Vagina (tissue), 2 donors: ENCODE measurements around the gene FAH. TPM values are rescaled to one million over a fixed set of nuclear protein-coding genes. Genes with fewer than 3 reads are reported as not detected.

Source experiments
- DNase-seq, 2 donors: peaks; one replicate each; pipeline ENCODE4 v3.0.0-alpha.2; 2017; ENCODE audit errors: extremely low spot score in 2 of 2
- H3K27ac ChIP-seq: fragments of 200-600 bp; sonication (generic); one replicate; pipeline ENCODE4 v1.5.1; 2019
- H3K27me3 ChIP-seq: fragments of 200-600 bp; sonication (generic); one replicate; pipeline ENCODE4 v1.5.1; 2019
- H3K36me3 ChIP-seq, 2 donors: fragments of 200-600 bp; sonication (generic); one replicate each; pipeline ENCODE4 v1.5.1; 2017 to 2019
- H3K4me1 ChIP-seq: fragments of 200-600 bp; sonication (generic); one replicate; pipeline ENCODE4 v1.5.1; 2019
- H3K4me3 ChIP-seq, 2 donors: fragments of 200-600 bp; sonication (generic); 1 replicate in 1 of 2; 2 replicates in 1 of 2; pipeline ENCODE4 v1.5.1; 2016 to 2019
- H3K9me3 ChIP-seq: fragments of 200-600 bp; sonication (generic); one replicate; pipeline ENCODE4 v1.5.1; 2019
- POLR2A ChIP-seq, 2 donors: fragments of 450-650 bp; IDR thresholded peaks; one replicate each; pipeline ENCODE4 v1.6.1; 2017; ENCODE audit warnings: antibody characterized with exemption in 2 of 2, mild to moderate bottlenecking in 2 of 2, moderate library complexity in 2 of 2
- POLR2AphosphoS5 ChIP-seq, 2 donors: sonication (generic); formaldehyde crosslinking; IDR thresholded peaks; one replicate each; pipeline ENCODE4 v1.9.0; 2017; ENCODE audit warnings: antibody characterized with exemption in 2 of 2, mild to moderate bottlenecking in 2 of 2, low read depth in 1 of 2; ENCODE audit not compliant: insufficient read depth in 1 of 2
- intact Hi-C: fragments of 100-400 bp; cut with DNase I; formaldehyde crosslinking; loops from one replicate; pipeline ENCODE4 v1.15.1; 2023
- total RNA-seq: library from RNA; depleted of rRNA; stranded (reverse); fragments of >200 nt; gene quantifications from one replicate; pipeline ENCODE4 v1.2.3, GENCODE V29; 2016
- TF ChIP-seq, protein P1 (sequence below), 3 experiments: fragments of 450-650 bp in 2 of 3; fragments of 200-600 bp in 1 of 3; sonication (generic) in 1 of 3; IDR thresholded peaks; one replicate each; pipeline ENCODE4 v1.5.1; 2017 to 2019; ENCODE audit warnings: antibody characterized with exemption in 3 of 3, mild to moderate bottlenecking in 2 of 3, moderate library complexity in 2 of 3

The FAH gene
- total RNA-seq, 1 donor from 2014 or later = 27.3 TPM

DNA sequence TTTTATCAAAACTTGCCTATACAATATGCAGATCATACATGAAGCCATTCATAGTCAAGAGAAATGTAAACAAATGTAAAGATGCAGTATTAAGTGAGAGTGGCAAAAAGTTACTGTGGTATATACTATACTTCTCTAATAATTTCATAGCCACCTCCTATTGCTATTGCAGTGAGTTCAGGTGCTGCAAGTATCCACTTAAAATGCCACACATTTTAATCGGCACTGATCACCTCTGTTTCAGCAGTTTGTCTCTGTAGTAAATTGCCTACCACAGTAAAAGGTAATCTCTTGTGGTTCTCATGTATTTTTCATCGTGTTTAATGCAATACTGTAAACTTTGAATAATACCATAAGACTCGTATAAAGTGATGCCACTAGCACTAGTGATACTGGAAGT is 20.4 kb upstream of the FAH start:
- Histone ChIP-seq H3K4me3 (no peak overlapping the region), H3K36me3 (peaks cover 0 to 34% of the 10 kb centered on the region in 2 donors), H3K27me3 (no peaks in the 10 kb centered on the region), H3K9me3 (no peaks in the 10 kb centered on the region), H3K27ac (no peak overlapping the region), H3K4me1 (no peaks in the 10 kb centered on the region)
- intact Hi-C loops = no loop called here
- no peak for DNase-seq
- TF ChIP-seq POLR2A (IDR thresholded peaks at IDR 0.05) (no peak), POLR2AphosphoS5 (IDR thresholded peaks at IDR 0.05; ENCODE audit: insufficient read depth in 1 of 2, low read depth in 1 of 2) (no peak)
- TF ChIP-seq, protein P1, sequence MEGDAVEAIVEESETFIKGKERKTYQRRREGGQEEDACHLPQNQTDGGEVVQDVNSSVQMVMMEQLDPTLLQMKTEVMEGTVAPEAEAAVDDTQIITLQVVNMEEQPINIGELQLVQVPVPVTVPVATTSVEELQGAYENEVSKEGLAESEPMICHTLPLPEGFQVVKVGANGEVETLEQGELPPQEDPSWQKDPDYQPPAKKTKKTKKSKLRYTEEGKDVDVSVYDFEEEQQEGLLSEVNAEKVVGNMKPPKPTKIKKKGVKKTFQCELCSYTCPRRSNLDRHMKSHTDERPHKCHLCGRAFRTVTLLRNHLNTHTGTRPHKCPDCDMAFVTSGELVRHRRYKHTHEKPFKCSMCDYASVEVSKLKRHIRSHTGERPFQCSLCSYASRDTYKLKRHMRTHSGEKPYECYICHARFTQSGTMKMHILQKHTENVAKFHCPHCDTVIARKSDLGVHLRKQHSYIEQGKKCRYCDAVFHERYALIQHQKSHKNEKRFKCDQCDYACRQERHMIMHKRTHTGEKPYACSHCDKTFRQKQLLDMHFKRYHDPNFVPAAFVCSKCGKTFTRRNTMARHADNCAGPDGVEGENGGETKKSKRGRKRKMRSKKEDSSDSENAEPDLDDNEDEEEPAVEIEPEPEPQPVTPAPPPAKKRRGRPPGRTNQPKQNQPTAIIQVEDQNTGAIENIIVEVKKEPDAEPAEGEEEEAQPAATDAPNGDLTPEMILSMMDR (IDR thresholded peaks at IDR 0.05) = no peak

DNA sequence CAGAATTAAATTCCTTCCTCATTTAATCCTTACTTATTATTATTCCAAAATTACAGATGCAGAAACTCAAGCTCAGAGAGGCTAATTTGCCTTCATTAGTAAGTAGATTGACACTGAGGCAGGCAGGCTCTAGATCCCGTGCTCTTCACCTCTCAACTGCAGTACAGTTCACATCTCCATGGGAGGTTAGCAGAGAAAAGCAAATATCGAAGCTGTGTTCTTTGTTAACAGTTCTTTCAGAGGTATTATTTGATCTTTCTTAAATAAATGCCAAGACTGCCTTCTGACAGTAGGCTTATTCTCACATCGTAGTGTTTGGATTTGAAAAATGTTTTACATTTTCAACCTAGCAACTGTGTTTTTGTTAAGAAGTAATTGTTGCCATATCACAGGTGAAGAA is 15.9 kb upstream of the FAH start:
- TF ChIP-seq, protein P1 (IDR thresholded peaks at IDR 0.05) = no peak
- TF ChIP-seq POLR2A (IDR thresholded peaks at IDR 0.05) (no peak), POLR2AphosphoS5 (IDR thresholded peaks at IDR 0.05; ENCODE audit: insufficient read depth in 1 of 2, low read depth in 1 of 2) (no peak)
- Histone ChIP-seq H3K4me1 (no peaks in the 10 kb centered on the region), H3K36me3 (peaks cover 0 to 27% of the 10 kb centered on the region in 2 donors), H3K4me3 (no peak overlapping the region), H3K27me3 (no peaks in the 10 kb centered on the region), H3K9me3 (no peaks in the 10 kb centered on the region), H3K27ac (no peak overlapping the region)
- no peak for DNase-seq
- intact Hi-C loops = no loop called here

DNA sequence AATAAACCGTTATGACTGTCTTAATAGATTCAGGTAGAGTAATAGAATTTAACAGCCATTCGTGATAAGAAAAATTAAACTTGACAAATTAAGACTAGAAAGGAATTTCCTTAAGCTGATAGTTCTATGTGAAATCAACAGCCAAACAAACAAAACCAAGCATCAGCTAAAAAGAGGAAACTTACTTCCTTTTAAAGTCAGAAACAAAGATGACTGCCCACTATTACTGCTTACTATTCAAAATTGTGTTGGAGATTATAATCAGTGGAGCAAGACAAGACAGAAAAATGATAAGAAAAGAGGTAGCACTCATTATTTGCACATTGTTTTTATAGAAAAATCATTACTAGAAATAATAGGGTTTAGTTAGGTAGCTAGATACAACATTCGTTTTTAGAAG is 13.8 kb upstream of the FAH start:
- peaks cover 0 to 19% of the 10 kb centered on the region in 2 donors for H3K36me3 ChIP-seq
- H3K4me1 ChIP-seq = no peaks in the 10 kb centered on the region
- H3K9me3 ChIP-seq = no peaks in the 10 kb centered on the region
- intact Hi-C loops = no loop called here
- DNase-seq = no peak
- no peak overlapping the region for H3K27ac ChIP-seq
- no peaks in the 10 kb centered on the region for H3K27me3 ChIP-seq
- no peak for TF ChIP-seq POLR2A (IDR thresholded peaks at IDR 0.05)
- TF ChIP-seq, protein P1 (IDR thresholded peaks at IDR 0.05) = no peak
- no peak for TF ChIP-seq POLR2AphosphoS5 (IDR thresholded peaks at IDR 0.05; ENCODE audit: insufficient read depth in 1 of 2, low read depth in 1 of 2)
- no peak overlapping the region for H3K4me3 ChIP-seq

DNA sequence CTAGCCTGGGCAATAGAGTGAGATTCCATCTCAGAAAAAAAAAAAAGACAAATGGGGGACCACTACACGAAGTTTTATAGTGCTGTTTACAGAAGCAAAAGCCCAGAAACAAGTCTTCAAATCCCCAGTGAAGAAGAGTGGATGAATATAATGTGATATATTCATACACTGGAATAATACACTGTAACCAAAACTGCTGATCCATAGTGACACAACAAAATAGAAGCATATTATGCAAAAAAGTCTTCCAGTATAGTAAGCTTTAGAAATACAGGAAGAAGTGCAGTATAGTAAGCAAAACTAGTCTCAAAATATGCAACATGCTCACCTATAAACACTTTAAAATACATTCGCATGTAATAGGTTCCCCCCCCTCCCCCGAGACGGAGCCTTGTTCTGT is 11.9 kb upstream of the FAH start:
- H3K36me3 ChIP-seq = peaks cover 0 to 8% of the 10 kb centered on the region in 2 donors
- TF ChIP-seq POLR2A (IDR thresholded peaks at IDR 0.05) = no peak
- TF ChIP-seq, protein P1 (IDR thresholded peaks at IDR 0.05) = no peak
- TF ChIP-seq POLR2AphosphoS5 (IDR thresholded peaks at IDR 0.05; ENCODE audit: insufficient read depth in 1 of 2, low read depth in 1 of 2) = no peak
- intact Hi-C loops = no loop called here
- DNase-seq = no peak
- no peak overlapping the region for H3K4me3 ChIP-seq
- no peak overlapping the region for H3K27ac ChIP-seq
- H3K4me1 ChIP-seq = no peaks in the 10 kb centered on the region
- H3K27me3 ChIP-seq = no peaks in the 10 kb centered on the region
- H3K9me3 ChIP-seq = no peaks in the 10 kb centered on the region

DNA sequence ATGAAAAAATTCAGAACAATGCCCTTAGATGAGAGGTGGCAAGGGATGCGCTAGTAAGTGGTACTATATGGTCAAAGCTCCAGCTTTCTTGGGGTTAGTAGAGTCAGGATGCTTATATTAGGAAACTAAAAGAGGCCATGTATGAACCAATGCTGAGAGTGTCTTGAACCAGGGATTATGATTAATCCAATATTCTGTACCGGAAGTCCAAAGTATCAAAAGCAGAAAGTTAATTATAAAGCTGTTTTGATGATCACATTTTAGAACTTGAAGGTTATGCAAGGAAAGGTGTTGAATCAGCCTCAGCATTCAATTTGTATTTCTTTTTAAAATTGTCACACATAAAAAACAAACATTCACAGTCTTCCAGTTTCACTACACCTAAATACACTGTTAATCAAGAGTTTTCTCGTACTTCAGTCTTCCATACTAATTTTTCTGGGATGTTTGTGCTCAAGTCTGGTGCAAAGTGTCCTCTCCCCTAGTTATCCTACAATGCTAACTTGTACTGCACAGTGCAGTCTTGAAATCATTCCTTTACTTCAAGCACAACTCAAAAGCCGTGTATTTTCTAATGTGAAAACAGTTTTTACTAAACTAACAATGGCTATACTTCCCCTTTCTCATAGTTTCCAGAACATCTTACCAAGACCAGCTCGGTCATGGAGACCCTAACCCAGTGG is 10.7 kb upstream of the FAH start:
- no peaks in the 10 kb centered on the region for H3K9me3 ChIP-seq
- H3K4me3 ChIP-seq = no peak overlapping the region
- intact Hi-C loops = no loop called here
- TF ChIP-seq, protein P1 (IDR thresholded peaks at IDR 0.05) = no peak
- TF ChIP-seq POLR2AphosphoS5 (IDR thresholded peaks at IDR 0.05; ENCODE audit: insufficient read depth in 1 of 2, low read depth in 1 of 2) (no peak), POLR2A (IDR thresholded peaks at IDR 0.05) (no peak)
- H3K27me3 ChIP-seq = no peaks in the 10 kb centered on the region
- H3K4me1 ChIP-seq = no peaks in the 10 kb centered on the region
- H3K27ac ChIP-seq = no peak overlapping the region
- H3K36me3 ChIP-seq = peaks cover 0 to 4% of the 10 kb centered on the region in 2 donors
- no peak for DNase-seq
